Endometrial microvascular endothelial cells (primary cell): Measurements from ENCODE around the gene PPP1R26. TPM values are rescaled to one million over a fixed set of nuclear protein-coding genes. Genes with fewer than 3 reads are reported as not detected.
"Not testable (repeated sequence)": the region's sequence is repeated elsewhere in the genome, so short reads cannot be mapped to it uniquely, and the experiment has no call there.

Experiments used
- in situ Hi-C: cut with HindIII; loops from 2 replicates; pipeline ENCODE4 v1.10.0; 2017; ENCODE audit warnings: low sequenced_read_pairs, low pct_unique_long_range_greater_than_20kb; ENCODE audit errors: inconsistent ontology term
- total RNA-seq: library from RNA; depleted of rRNA; stranded (reverse); fragments of >200 nt; gene quantifications from one replicate; pipeline ENCODE4 v1.2.3, GENCODE V29; 2015; ENCODE audit errors: inconsistent ontology term

PPP1R26 gene
- total RNA-seq = 7.5 TPM

- in situ Hi-C loops = no loop called here
Measured at GRCh38 chr9:135479469-135480052, at the start of gene PPP1R26. TSS of gene PPP1R26 (plus strand) at chr9:135479782. CDS start at chr9:135484511, 4,729 bp downstream.

GRCh38 chr9:135437259-135437658 lies 42.3 kb upstream of the PPP1R26 start:
- in situ Hi-C loops = no loop called here

GRCh38 chr9:135437696-135438095 lies 41.9 kb upstream of the PPP1R26 start:
- in situ Hi-C loops = not testable (repeated sequence)

- in situ Hi-C loops = not testable (repeated sequence)
Measured at GRCh38 chr9:135438581-135439232, 40.9 kb upstream of the PPP1R26 start.

GRCh38 chr9:135439514-135439913 lies 40.1 kb upstream of the PPP1R26 start:
- in situ Hi-C loops = not testable (repeated sequence)

- in situ Hi-C loops = no loop called here
Measured at GRCh38 chr9:135439916-135440315, 39.7 kb upstream of the PPP1R26 start.

- in situ Hi-C loops = no loop called here
Measured at GRCh38 chr9:135440620-135441019, 39.0 kb upstream of the PPP1R26 start.

- in situ Hi-C loops = not testable (repeated sequence)
Measured at GRCh38 chr9:135441105-135442071, 38.2 kb upstream of the PPP1R26 start.

GRCh38 chr9:135442075-135442474 lies 37.5 kb upstream of the PPP1R26 start:
- in situ Hi-C loops = no loop called here

- in situ Hi-C loops = no loop called here
Measured at GRCh38 chr9:135443797-135444425, 35.7 kb upstream of the PPP1R26 start.

GRCh38 chr9:135447126-135447525 lies 32.5 kb upstream of the PPP1R26 start:
- in situ Hi-C loops = no loop called here

GRCh38 chr9:135448663-135449100 lies 30.9 kb upstream of the PPP1R26 start:
- in situ Hi-C loops = no loop called here

- in situ Hi-C loops = not testable (repeated sequence)
Measured at GRCh38 chr9:135449532-135449931, 30.1 kb upstream of the PPP1R26 start.

- in situ Hi-C loops = no loop called here
Measured at GRCh38 chr9:135450956-135451355, 28.6 kb upstream of the PPP1R26 start.

- in situ Hi-C loops = not testable (repeated sequence)
Measured at GRCh38 chr9:135451909-135452308, 27.7 kb upstream of the PPP1R26 start.

- in situ Hi-C loops = no loop called here
Measured at GRCh38 chr9:135454737-135455136, 24.8 kb upstream of the PPP1R26 start.

GRCh38 chr9:135455401-135456030 lies 24.1 kb upstream of the PPP1R26 start:
- in situ Hi-C loops = no loop called here

- in situ Hi-C loops = no loop called here
Measured at GRCh38 chr9:135456436-135457104, 23.0 kb upstream of the PPP1R26 start.
